Measurements from ENCODE around the gene ENOX1. TPM values are rescaled to one million over a fixed set of nuclear protein-coding genes. Genes with fewer than 3 reads are reported as not detected.

Gene ENOX1
- total and polyA plus RNA-seq, 2 of the 13 experiments (the other 11 are each of a cell fraction or from before 2014, with no cell fraction given): not detected

Small RNA genes lying within 50 kb of the gene (small RNA-seq; reads per million reads assigned to genes)
- 0 reads per million in 3 experiments for gene AL162713.1 (ENCODE audit: insufficient read depth in 2 of 3, insufficient read length in 3 of 3, low read depth in 2 of 3, low replicate concordance in 1 of 3)

Other genes starting within 250 kb of the ENOX1 start
- 3.5 and 5.1 TPM in 2 replicates for gene CCDC122, start 92.8 kb upstream of the ENOX1 start, total RNA-seq (2016; rRNA removed; fragmentation: Illumina TruSeq; extraction: Trizol)
- 0.32 and 0.37 TPM in 2 replicates for gene CCDC122, start 92.8 kb upstream of the ENOX1 start, polyA plus RNA-seq (2011; rRNA removed)
- gene LACC1, start 92.9 kb upstream of the ENOX1 start, total RNA-seq (2016; rRNA removed; fragmentation: Illumina TruSeq; extraction: Trizol): 1.7 and 3.2 TPM in 2 replicates
- gene LACC1, start 92.9 kb upstream of the ENOX1 start, polyA plus RNA-seq (2011; rRNA removed): 0.92 and 1.1 TPM in 2 replicates

Measured in HepG2 (cell line).